Trophoblast cell (in vitro differentiated cells and primary cell): ENCODE measurements around the gene MRTO4.

ENCODE experiments used
- DNase-seq, 2 donors: peaks; one replicate each; pipeline ENCODE4 v3.0.0-alpha.2; 2016
- H2AFZ ChIP-seq: 2 replicates; pipeline ENCODE4 v1.6.1; 2013; ENCODE audit warnings: low read length, moderate library complexity, mild to moderate bottlenecking; ENCODE audit not compliant: insufficient read depth, poor library complexity
- H2AK5ac ChIP-seq: 2 replicates; pipeline ENCODE4 v1.6.1; 2013; ENCODE audit warnings: mild to moderate bottlenecking, low read length
- H2BK120ac ChIP-seq: 2 replicates; pipeline ENCODE4 v1.6.1; 2013; ENCODE audit warnings: low read length, mild to moderate bottlenecking, moderate library complexity; ENCODE audit not compliant: insufficient read depth, poor library complexity
- H2BK12ac ChIP-seq: 2 replicates; pipeline ENCODE4 v1.6.1; 2013; ENCODE audit warnings: mild to moderate bottlenecking, low read length, moderate library complexity
- H2BK5ac ChIP-seq: 2 replicates; pipeline ENCODE4 v1.6.1; 2013; ENCODE audit warnings: low read length, low read depth, moderate library complexity, mild to moderate bottlenecking; ENCODE audit not compliant: poor library complexity
- H3K14ac ChIP-seq: 2 replicates; pipeline ENCODE4 v1.6.1; 2013; ENCODE audit warnings: mild to moderate bottlenecking, low read length
- H3K18ac ChIP-seq: 2 replicates; pipeline ENCODE4 v1.6.1; 2013; ENCODE audit warnings: mild to moderate bottlenecking, low read length
- H3K23ac ChIP-seq: 2 replicates; pipeline ENCODE4 v1.6.1; 2013; ENCODE audit warnings: low read length
- H3K27ac ChIP-seq: 2 replicates; pipeline ENCODE4 v1.5.1; 2013; ENCODE audit warnings: low read depth, mild to moderate bottlenecking, inconsistent platforms, low read length, moderate library complexity
- H3K27me3 ChIP-seq: 2 replicates; pipeline ENCODE4 v1.6.1; 2013; ENCODE audit warnings: inconsistent platforms, mild to moderate bottlenecking, low read length, moderate library complexity; ENCODE audit not compliant: insufficient read depth
- H3K36me3 ChIP-seq, 2 experiments: 1 replicate in 1 of 2; 2 replicates in 1 of 2; pipeline ENCODE4 v1.6.1; 2013; ENCODE audit warnings: low read length in 2 of 2, mild to moderate bottlenecking in 2 of 2, moderate library complexity in 1 of 2; ENCODE audit not compliant: insufficient read depth in 2 of 2, control insufficient read depth in 1 of 2
- H3K4ac ChIP-seq: 2 replicates; pipeline ENCODE4 v1.6.1; 2013; ENCODE audit warnings: low read depth, mild to moderate bottlenecking, low read length, moderate library complexity
- H3K4me1 ChIP-seq, 2 experiments: 1 replicate in 1 of 2; 2 replicates in 1 of 2; pipeline ENCODE4 v1.6.1; 2013; ENCODE audit warnings: low read length in 2 of 2, mild to moderate bottlenecking in 2 of 2, moderate library complexity in 1 of 2; ENCODE audit not compliant: insufficient read depth in 2 of 2, control insufficient read depth in 1 of 2
- H3K4me2 ChIP-seq: 2 replicates; pipeline ENCODE4 v1.6.1; 2013; ENCODE audit warnings: inconsistent platforms, mild to moderate bottlenecking, low read length, moderate library complexity
- H3K4me3 ChIP-seq: 2 replicates; pipeline ENCODE4 v1.5.1; 2013; ENCODE audit warnings: mild to moderate bottlenecking, low read depth, low read length, inconsistent platforms
- H3K79me1 ChIP-seq: one replicate; pipeline ENCODE4 v1.6.1; 2013; ENCODE audit warnings: low read length
- H3K79me2 ChIP-seq: 2 replicates; pipeline ENCODE4 v1.6.1; 2013; ENCODE audit warnings: low read length, mild to moderate bottlenecking; ENCODE audit not compliant: control insufficient read depth, insufficient read depth, poor library complexity
- H3K9ac ChIP-seq: 2 replicates; pipeline ENCODE4 v1.6.1; 2013; ENCODE audit warnings: mild to moderate bottlenecking, low read length
- H3K9me3 ChIP-seq: 2 replicates; pipeline ENCODE4 v1.6.1; 2013; ENCODE audit warnings: low read depth, mild to moderate bottlenecking, control low read depth, inconsistent platforms, low read length; ENCODE audit not compliant: insufficient read depth
- H4K12ac ChIP-seq: 2 replicates; pipeline ENCODE4 v1.6.1; 2013; ENCODE audit warnings: low read depth, mild to moderate bottlenecking, low read length, moderate library complexity
- H4K8ac ChIP-seq: 2 replicates; pipeline ENCODE4 v1.6.1; 2013; ENCODE audit warnings: low read depth, mild to moderate bottlenecking, low read length, moderate library complexity
- H4K91ac ChIP-seq: one replicate; pipeline ENCODE4 v1.6.1; 2013; ENCODE audit warnings: low read depth, mild to moderate bottlenecking, low read length, moderate library complexity
- WGBS: extraction: QIAGEN DNeasy Blood & Tissue Kit; methylation state at CpG from one replicate; pipeline ENCODE4 v1.1.7; 2013; ENCODE audit warnings: missing lambda C conversion rate; ENCODE audit not compliant: insufficient read length, insufficient coverage; ENCODE audit errors: extremely low coverage; 5-methylcytosine and 5-hydroxymethylcytosine counted together

The MRTO4 gene

GRCh38 chr1:19220991-19221390, 30.6 kb upstream of the MRTO4 start:
- Histone ChIP-seq H2BK12ac (no peak overlapping the region), H4K91ac (no peak overlapping the region), H3K14ac (no peak overlapping the region), H3K27me3 (no peaks in the 10 kb centered on the region), H3K36me3 (peaks cover 48 to 72% of the 10 kb centered on the region in 2 experiments), H3K4me3 (no peak overlapping the region), H2AK5ac (no peak overlapping the region), H4K12ac (no peak overlapping the region), H4K8ac (no peak overlapping the region), H2BK5ac (no peak overlapping the region), H3K4me1 (no peaks in the 10 kb centered on the region), H3K23ac (no peak overlapping the region), H2AFZ (no peak overlapping the region), H3K9me3 (no peaks in the 10 kb centered on the region), H3K4ac (no peak overlapping the region), H3K27ac (no peak overlapping the region), H2BK120ac (no peak overlapping the region), H3K9ac (no peak overlapping the region), H3K18ac (no peak overlapping the region), H3K79me1 (no peaks in the 10 kb centered on the region), H3K79me2 (no peaks in the 10 kb centered on the region), H3K4me2 (no peak overlapping the region)
- DNase-seq: no peak
- no CpG with 5 or more reads among the region's 7 CpGs for WGBS

- H3K36me3 ChIP-seq: peaks cover 53 to 86% of the 10 kb centered on the region in 2 experiments
- H2BK120ac ChIP-seq: no peak overlapping the region
- H3K4me2 ChIP-seq: no peak overlapping the region
- no peak overlapping the region for H2BK5ac ChIP-seq
- H2AK5ac ChIP-seq: no peak overlapping the region
- no peaks in the 10 kb centered on the region for H3K79me2 ChIP-seq
- no peak overlapping the region for H3K4ac ChIP-seq
- H4K8ac ChIP-seq: no peak overlapping the region
- H3K4me3 ChIP-seq: peak overlapping the region; percentile 15
- H2BK12ac ChIP-seq: no peak overlapping the region
- no peaks in the 10 kb centered on the region for H3K27me3 ChIP-seq
- no peaks in the 10 kb centered on the region for H3K4me1 ChIP-seq
- no peak overlapping the region for H3K27ac ChIP-seq
- H3K9ac ChIP-seq: no peak overlapping the region
- H3K9me3 ChIP-seq: no peaks in the 10 kb centered on the region
- H4K12ac ChIP-seq: no peak overlapping the region
- H3K79me1 ChIP-seq: no peaks in the 10 kb centered on the region
- H4K91ac ChIP-seq: no peak overlapping the region
- H3K14ac ChIP-seq: no peak overlapping the region
- no peak overlapping the region for H3K18ac ChIP-seq
- no peak for DNase-seq
- H3K23ac ChIP-seq: no peak overlapping the region
- no peak overlapping the region for H2AFZ ChIP-seq
- WGBS: no CpG with 5 or more reads among the region's 11 CpGs
These were observed 29.0 kb upstream of the MRTO4 start for GRCh38 chr1:19222573-19222972.

GRCh38 chr1:19222979-19223824, 28.4 kb upstream of the MRTO4 start:
- no peaks in the 10 kb centered on the region for H3K9me3 ChIP-seq
- H3K4me3 ChIP-seq: no peak overlapping the region
- no peak overlapping the region for H2BK12ac ChIP-seq
- WGBS: no CpG with 5 or more reads among the region's 15 CpGs
- H2BK120ac ChIP-seq: no peak overlapping the region
- no peak overlapping the region for H3K18ac ChIP-seq
- H3K9ac ChIP-seq: no peak overlapping the region
- no peaks in the 10 kb centered on the region for H3K27me3 ChIP-seq
- H2BK5ac ChIP-seq: no peak overlapping the region
- no peak overlapping the region for H4K12ac ChIP-seq
- H3K23ac ChIP-seq: no peak overlapping the region
- H2AFZ ChIP-seq: no peak overlapping the region
- H3K4me1 ChIP-seq: no peaks in the 10 kb centered on the region
- H3K4me2 ChIP-seq: no peak overlapping the region
- no peak overlapping the region for H4K8ac ChIP-seq
- no peaks in the 10 kb centered on the region for H3K79me1 ChIP-seq
- no peak overlapping the region for H3K14ac ChIP-seq
- no peak overlapping the region for H3K4ac ChIP-seq
- no peak for DNase-seq
- no peak overlapping the region for H4K91ac ChIP-seq
- H3K79me2 ChIP-seq: no peaks in the 10 kb centered on the region
- peaks cover 53 to 87% of the 10 kb centered on the region in 2 experiments for H3K36me3 ChIP-seq
- H2AK5ac ChIP-seq: no peak overlapping the region
- no peak overlapping the region for H3K27ac ChIP-seq

GRCh38 chr1:19229229-19229628, 22.4 kb upstream of the MRTO4 start:
- H4K91ac ChIP-seq: no peak overlapping the region
- no peak overlapping the region for H3K18ac ChIP-seq
- no peaks in the 10 kb centered on the region for H3K27me3 ChIP-seq
- H3K27ac ChIP-seq: no peak overlapping the region
- H3K9ac ChIP-seq: no peak overlapping the region
- H4K12ac ChIP-seq: no peak overlapping the region
- no peak overlapping the region for H3K4ac ChIP-seq
- H2BK5ac ChIP-seq: no peak overlapping the region
- H3K14ac ChIP-seq: no peak overlapping the region
- no peaks in the 10 kb centered on the region for H3K9me3 ChIP-seq
- H2BK120ac ChIP-seq: no peak overlapping the region
- peaks cover 52 to 78% of the 10 kb centered on the region in 2 experiments for H3K36me3 ChIP-seq
- H2BK12ac ChIP-seq: no peak overlapping the region
- no peak overlapping the region for H2AK5ac ChIP-seq
- DNase-seq: no peak
- no peaks in the 10 kb centered on the region for H3K79me2 ChIP-seq
- no peak overlapping the region for H3K4me3 ChIP-seq
- no peak overlapping the region for H4K8ac ChIP-seq
- no peaks in the 10 kb centered on the region for H3K4me1 ChIP-seq
- no peak overlapping the region for H3K23ac ChIP-seq
- H2AFZ ChIP-seq: no peak overlapping the region
- WGBS: no CpG with 5 or more reads among the region's 3 CpGs
- no peaks in the 10 kb centered on the region for H3K79me1 ChIP-seq
- H3K4me2 ChIP-seq: no peak overlapping the region
